Activated naive CD4-positive, alpha-beta T cell treated with anti-CD3 and anti-CD28 coated beads, Interleukin-2, amount 50 U/mL, for 16 hours (primary cell): ENCODE data around the gene ARIH2.
A peak's percentile ranks its signal among the peaks of the same experiment; 100 is the strongest.

Experiments used
- DNase-seq: peaks from one replicate; pipeline ENCODE4 v3.0.0-alpha.2; 2020

ARIH2 gene

DNA sequence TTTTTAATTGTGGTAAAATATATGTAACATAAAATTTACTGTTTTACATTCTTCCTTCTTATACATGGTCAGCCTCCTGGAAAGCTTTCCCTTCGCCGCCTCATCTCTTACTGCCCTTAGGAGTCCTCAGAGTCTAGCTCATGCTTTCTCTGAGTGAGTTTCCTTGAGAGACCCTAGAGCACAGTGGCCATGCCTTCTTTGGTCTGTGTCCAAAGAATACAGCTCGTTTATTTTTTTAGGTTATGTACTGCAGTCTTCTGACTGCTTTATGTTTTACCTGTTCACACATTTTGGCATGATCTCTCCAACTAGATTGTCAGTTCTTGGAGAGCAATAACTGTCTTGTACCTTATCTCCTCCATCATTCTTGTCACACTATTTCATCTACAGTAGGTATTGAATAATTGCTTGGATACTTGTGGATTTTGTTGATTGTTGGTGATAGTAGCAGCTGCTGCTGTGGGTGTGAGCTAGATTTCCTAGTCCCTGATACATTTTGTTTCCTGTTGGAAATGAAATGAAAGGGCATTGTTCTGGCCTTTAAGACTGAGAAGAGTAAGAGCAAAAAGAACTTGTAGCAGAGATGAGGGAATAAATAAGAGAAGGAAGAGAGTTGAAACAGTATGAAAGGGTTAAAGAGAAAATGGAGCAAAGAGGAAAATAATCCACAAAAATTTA is 10.9 kb downstream of the ARIH2 start:
- DNase-seq, result no peak

DNA sequence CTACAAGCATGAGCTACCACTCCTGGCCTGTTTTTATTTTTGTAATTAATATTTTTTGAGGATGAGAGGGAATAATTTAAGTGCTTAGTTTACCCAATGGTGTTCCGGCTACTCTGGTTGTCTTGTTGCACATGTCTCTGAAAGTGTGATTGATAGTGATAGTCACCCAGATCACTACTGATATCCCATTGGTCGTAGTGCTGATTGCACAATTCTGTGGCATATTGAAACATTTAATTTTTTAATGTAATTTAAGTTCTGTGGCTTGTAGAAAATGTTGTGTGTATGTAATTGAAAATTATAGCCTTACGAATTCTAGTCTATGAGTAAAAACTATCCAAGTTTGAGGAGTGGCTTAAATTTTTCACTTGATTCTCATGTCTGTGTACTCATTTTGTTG is 11.9 kb downstream of the ARIH2 start:
- DNase-seq, result no peak

DNA sequence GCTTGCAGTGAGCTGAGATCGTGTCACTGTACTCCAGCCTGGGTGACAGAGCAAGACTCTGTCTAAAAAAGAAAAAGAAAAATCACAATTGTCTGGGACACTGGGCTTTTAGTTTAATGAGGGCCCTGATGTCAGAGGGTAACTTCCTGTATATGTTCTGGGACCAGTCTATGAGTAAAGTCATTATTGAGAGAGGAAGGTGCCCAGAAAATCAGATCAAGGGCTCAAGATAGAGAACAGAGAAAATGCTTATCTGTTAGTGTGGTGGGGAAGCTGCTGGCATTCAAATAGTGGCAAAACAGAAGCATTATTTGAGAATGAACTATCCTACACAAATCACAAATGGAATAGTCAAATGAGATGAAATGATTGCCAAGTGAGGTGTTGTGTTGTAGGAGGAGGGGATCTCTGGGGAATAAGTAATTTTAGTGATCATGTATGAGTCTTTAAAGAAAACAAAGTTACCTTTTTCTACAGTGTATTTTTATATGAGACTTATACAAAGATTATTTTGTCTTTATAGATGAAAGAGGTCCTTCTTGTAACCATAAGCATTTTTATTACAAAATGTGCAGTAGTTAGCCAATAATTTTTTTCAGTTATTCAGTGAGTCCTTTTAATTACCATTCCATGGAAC is 13.4 kb downstream of the ARIH2 start:
- DNase-seq, result no peak

DNA sequence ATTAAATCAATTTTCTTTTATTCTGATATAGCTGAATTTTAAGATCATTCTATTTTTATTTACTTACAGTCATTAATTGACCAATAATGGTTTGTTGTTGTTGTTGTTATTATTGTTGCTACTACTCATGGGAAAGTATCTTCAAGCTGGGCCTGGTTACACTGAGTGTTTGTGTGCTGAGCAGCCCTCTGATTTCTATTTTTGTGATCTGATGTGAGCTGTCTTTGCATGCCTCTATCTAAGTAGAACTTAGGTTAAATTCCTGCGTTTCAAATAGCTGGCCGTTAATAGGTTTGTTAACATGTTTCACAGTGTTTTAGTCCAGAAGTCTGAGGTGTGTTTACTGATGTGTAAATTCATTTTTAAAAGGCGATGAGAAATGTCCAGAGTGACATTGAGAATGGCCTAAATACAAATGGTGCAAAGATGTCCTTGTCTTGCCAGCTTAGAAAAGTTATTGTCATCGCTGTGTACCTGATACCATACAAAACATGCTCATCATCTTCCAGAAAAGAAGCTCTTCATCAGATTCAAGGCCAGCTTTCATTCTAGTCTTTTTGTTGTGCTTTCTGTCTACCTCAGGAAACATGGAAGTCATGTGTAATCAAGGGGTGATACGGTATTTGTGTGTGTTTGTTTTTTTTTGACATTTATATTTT is 15.8 kb downstream of the ARIH2 start:
- DNase-seq, result no peak

DNA sequence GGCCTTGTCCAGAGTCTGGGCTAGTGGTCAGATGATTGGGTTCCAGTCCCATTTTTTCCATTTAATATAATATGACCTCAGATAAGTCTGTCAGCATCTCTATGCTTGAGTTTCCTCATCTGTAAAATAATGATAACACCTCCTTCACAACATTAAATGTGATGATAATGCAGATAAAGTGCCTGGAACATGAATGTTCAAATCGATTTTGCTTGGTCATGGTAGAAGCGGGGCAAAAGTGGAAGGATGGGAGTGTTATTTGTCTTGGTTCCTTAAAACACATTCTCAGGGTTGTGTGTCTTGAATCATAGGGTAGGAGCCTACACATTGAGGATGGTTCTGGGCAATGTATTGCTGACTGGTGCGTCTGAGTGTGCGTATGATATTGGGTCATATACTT is 16.9 kb downstream of the ARIH2 start:
- DNase-seq, result no peak

DNA sequence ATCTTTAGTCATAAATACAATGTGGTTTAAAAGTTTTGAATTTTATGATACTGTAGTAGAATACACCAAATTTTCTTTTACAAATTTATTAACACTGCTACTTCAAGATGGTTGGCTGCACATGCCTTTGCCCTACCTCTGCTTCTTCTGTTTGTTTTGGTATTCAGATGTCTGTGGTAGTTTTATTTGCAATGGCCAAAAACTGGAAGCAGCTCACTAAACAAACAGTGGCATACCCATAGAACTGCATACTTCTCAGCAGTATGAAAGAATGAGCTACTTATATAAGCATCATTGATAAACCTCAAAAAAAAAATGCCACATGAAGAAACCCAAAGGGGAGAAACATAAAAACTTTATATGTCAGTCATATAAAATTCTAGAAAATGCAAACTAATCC is 19.5 kb downstream of the ARIH2 start:
- DNase-seq, result no peak

DNA sequence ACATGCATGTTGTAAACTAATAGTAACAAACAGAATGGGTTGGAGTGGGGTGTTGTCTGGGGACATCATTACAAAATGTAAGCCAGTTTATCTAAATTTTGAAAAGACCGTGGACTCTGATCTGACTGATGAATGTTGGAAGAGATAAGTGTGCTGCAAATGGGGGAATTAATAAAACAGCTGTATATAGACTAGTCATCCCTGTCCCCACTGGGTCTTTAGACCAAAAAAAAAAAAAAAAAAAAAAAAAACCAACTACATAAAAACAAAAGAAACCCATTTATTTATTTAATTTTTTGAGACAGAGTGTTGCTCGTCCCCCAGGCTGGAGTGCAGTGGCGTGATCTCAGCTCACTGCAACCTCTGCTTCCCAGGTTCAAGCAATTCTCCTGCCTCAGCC is 20.0 kb downstream of the ARIH2 start:
- DNase-seq, result no peak

DNA sequence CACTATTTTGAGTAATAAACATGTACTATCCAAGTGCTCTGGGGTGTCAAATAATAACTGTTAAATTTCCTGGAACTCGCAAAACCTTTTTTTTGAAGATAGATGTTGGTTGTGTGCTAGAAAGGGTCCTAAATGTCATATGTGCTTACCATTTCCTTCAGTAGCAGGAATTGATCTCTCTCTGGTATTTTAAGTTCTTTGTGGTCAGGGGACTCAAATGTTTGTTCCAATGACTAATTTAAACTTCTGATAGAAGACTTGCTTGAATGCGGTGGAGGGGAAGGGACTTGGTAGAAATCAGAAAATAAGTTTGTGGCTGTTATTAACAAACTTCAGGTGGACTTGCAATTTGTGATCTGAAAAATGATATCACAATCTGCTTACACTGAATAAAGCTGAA is 26.8 kb downstream of the ARIH2 start:
- no peak for DNase-seq

DNA sequence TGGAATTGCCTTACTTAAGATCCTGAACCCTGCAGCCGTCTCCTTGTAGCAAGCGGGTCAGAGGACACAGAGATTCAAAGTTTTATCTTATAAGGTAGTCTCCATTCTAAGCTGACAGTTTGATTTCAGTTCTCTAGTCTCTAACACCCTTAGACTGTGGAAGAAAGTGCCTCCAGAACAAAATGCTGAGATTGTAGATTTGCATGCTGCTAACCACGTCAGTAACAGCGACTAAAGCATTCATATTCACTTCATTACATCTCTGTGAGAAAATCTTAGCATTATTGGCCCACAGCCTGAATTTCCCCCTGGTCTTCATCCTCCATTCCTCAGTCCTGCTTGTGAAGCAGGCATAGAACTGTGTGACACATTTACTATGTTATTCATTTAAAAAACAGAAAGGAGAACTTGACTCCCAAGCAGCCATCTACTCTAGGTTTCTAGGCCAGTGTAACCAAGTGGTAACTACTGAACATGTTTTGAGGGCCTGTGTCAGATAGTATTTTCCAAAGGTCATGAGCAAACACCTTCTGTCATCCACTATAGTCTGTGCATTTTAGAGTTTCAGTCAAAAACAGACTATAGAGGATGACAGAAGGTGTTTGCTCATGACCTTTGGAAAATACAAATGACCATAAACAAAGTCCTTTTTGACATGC is 27.4 kb downstream of the ARIH2 start:
- DNase-seq, result no peak

DNA sequence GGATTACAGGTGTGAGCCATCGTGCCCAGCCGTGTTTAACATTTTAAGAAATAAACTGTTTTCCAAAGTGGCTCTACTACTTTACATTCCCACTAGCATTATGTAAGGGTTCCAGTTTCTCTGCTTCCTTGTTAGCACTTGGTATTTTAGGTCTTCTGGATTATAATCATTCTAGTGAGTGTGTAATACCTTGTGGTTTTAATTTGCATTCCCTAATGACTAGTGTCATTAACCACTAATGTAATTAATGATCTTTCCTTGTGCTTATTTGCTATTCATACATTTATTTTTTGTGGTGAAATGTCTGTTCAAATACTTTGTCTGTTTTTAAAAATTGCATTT is 30.7 kb downstream of the ARIH2 start:
- no peak for DNase-seq

DNA sequence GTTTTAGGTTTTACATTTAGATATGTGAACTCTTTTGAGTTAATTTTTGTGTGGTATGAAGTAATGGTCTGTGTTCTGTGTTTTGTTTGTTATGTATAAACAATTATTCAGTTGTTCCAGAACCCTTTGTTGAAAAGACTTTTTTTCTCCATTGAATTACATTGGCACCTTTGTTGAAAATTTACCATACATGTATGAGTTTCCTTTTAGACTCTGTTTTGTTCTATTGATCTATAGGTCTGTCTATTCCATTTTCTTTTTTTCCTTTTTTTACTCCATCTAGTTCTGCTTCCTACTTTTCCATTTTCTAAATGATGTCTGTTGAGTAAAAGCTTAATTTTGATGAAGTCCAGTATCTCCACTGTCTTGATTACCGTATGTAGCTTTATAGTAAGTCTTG is 31.4 kb downstream of the ARIH2 start:
- no peak for DNase-seq

DNA sequence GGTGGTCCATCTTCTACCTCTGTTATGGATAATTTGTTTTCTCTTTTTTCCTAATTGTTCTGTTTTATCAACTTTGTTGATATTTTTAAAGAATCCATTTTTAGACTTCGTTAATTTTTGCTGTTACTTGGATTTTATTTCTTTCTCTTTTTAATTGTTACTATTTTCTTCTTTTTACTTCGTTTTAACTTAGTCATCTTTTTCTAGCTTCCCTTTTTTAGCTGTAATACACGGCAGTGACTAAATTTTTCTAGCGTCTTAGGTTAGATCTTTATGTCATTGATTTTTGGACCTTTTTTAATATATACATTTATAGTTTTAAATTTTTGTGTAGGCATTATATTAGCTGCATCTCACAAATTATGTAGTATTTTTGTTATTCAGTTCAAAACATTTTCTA is 33.1 kb downstream of the ARIH2 start:
- no peak for DNase-seq

DNA sequence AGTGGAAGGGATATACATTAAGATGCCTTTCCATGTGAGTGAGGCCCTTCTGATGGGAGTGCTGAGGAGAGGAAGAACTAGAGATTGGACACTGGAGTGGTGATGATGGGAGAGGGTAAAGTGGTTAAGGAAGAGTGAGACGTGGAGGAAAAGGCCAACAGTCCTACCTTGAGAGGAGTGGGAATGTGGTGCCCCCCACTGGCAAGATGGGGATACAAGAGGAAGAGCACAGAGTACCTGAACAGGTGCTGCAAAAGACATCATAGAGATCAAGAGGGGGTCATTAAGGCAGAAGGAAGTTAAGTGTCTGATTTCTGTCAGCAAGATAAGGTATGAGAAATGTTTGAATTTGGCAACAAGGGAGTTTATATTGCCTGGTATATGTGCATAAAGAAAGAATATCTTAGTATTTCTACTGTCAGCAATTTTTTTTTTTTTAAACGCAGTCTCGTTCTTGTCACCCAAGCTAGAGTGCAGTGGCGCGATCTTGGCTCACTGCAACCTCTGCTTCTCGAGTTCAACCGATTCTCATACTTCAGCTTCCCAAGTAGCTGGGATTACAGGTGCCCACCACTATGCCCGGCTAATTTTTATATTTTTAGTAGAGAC is 34.0 kb downstream of the ARIH2 start:
- peak; percentile 40 for DNase-seq

DNA sequence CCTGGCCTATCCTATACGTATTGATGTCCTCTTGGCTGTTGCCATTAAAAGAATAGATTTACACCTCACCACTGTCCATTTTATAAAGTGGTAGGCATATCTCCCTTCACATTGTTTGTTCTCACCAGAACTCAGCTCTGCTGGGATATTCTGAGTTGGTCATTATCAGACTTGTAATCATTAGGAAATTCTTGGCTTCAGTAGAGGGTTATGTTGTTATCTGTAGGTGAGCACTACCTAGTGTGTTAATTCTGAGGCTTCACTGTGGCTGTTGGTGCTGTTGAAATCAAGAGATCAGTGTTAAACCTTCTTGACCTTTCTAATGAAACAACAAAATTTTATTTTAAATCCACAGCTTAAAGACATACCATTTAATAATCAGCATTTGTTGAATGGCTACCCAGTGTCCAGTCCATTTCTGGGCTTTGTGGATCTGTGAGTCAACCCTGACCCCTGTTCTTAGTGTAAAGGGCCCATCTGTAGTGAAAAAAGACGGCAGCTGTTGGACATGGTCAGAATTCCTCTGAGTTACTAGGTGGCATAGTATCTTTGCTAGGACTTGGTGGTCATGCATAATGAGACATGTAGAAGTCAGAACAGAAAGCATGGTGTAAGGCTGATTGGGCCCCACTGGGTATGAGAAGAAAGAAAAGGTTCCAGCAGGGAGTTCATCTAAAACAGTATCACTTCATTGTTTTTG is 38.5 kb downstream of the ARIH2 start:
- DNase-seq, result no peak

DNA sequence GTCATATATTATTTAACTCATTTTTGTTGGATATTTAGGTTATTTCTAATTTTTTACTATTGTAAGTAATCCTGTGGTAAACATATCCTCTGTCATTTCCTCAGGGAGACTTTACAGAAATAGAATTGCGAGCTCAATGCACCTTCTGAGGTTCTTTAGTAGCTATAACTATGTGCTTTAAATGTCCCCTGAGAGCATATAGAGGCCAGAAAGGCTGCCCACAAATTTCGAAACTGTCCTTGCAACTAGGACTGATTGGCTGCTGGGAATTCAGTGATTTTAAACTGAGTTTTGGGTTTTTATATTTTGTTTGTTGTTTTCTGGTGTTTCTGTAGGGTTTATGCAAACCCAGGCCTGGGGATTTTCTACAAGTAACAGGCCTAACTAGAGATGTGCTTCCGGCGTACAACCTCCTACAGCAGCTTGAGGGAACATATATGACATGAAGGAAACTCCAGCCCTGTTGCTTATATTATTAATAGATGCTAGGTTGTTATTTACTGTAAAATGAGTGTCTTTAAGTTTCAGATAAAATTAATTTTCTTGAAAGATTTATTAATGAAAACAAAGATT is 42.3 kb downstream of the ARIH2 start:
- DNase-seq, result no peak

DNA sequence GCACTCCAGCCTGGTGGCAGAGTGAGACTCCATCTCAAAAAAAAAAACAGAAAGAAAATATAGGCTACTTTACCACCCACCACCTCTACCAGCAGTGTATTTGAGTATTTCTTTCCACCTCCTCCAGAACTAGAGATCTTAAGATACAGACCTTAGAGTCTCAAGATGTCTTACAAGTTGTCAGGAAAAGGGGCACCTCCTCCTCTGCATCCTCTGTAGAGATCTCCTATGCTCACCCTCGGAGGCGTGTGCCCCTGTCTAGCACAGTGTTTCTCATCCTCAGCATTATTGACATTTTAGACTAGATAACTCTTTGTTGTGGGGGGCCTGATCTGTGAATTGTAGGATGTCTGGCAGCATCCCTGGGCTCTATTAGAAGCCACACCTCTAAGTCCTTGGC is 43.7 kb downstream of the ARIH2 start:
- DNase-seq, result no peak

DNA sequence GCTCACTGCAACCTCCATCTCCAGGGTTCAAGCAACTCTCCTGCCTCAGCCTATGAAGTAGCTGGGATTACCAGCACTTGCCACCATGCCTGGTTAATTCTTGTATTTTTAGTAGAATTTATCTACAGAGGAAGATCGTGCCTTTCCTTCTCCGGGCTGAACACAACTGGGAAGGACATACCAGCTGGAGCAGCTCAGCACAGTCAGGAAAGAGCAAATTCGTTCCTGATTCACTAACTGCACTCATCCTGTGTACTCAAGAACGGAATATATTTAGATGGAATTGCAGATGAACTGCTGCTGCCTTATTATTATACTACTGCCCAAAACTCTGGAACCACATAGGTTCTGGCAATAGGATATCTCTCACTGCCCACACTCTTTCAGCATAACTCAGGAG is 44.3 kb downstream of the ARIH2 start:
- no peak for DNase-seq

DNA sequence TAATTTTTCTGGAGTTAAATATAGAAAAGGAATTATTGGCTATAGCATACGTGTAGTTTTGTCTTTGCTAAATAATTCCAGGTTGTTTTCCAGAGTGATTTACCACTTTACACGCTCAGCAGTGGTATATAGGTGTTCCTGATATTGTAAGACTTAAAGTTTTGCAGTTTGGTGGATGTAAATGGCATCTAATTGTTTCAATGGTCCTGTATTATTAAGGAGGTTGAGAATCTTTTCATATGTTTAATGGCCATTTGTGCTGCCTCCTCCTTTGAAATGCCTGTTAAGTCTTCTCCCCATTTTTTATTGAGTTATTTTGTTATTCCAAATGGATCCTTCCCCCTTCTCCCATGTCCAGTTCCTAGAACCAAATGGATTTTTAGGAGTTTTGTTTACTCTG is 44.9 kb downstream of the ARIH2 start:
- no peak for DNase-seq

DNA sequence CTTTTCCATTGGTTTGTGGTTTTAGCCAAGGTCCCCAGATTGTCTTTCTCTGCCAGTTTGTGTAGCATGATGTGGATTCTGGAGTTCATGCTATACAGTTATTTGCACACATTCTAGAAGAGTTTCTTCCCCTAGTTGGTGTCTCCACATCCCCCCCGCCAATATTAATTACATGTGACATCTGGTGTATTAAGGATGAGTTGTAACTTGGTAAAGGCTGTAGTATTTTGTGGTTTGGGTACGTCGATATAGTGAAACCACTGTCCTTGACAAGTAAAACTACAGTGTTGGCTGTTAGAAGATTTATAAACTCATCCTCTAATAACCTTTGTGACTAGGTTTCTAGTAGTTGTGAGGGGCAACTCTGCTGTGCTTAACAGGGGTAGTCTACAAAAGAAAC is 47.7 kb downstream of the ARIH2 start:
- DNase-seq, result no peak

DNA sequence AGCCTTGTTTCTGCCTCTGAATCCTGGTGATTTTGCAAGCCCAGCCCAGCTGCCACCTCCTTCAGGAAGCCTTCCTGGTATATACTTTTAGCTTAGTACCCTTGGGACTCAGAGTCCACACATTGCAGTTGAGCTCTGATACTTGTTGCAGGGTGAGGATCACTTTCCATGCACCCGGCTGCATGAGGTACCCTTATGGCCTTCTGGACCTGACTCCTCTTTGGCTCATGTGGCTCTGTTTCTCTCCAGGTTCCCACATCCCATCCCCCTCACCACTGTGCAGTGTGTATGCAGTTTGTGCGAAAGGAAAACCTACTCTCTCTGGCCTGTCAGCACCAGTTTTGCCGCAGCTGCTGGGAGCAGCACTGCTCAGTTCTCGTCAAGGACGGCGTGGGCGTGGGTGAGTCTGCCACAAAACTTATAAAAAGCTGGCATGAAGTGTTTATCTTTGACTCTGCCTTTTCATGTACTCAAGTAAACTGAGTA is 48.3 kb downstream of the ARIH2 start:
- DNase-seq, result no peak

DNA sequence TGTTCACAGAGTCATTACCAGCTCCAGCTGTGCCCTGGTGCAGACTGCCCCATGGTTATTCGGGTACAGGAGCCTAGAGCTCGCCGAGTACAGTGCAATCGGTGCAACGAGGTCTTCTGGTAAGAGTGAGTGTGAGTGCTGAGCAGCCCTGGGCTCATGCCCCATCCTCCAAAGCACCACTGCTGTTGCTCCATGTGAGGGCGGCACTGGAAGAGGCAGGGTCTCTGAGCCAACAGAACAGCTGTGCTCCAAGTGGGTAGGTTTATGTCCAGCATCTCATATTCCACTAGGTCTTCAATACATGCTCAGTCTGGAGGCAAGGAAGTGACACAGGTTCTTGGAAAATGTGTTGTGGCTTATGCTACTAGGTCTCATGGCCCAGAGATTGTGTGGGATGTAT is 51.9 kb downstream of the ARIH2 start:
- DNase-seq, result no peak

DNA sequence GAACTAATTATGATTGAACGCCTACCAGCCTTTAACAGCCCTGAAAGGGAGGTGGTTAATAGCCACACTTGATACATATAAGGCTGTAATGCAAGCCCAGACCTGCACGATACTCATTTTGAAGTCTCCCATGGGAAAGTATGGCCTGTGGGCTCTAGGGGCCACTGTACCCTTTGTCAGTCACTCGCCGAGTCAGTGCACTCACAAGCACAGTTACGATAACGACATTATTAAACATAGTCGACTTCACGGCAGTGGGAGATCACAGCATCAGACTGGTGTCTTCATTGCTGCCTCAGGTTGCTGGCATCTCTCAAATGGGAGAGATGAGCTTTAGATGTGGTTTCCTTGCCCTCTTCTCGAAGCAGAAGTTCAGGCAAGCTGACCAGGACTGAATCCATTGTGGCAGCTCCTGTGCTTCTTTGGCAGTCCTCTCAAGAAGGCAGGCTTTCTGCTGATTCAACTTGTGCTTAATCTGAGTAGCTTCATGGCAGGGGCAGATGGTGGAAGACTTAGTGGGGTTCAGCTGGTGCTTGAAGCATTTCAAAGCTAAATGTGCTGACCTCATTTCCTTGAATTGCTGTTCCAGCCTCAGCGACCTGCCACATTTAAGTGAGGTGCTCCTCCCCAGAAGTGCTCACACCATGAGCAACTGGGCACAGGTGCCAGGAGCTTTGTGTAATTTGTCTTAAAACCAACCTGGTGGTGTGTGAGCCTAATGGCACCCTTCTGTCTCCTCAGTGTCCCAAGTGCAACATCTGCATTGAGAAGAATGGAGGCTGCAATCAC is 55.6 kb downstream of the ARIH2 start:
- DNase-seq, result no peak
